ENCODE measurements around the gene CHDH. TPM values are rescaled to one million over a fixed set of nuclear protein-coding genes. Genes with fewer than 3 reads are reported as not detected.
A peak's percentile ranks its signal among the peaks of the same experiment; 100 is the strongest.

CHDH gene
- total RNA-seq, 4 donors from 2014 or later, result 57.8 to 126 (median 94.2) TPM

DNA sequence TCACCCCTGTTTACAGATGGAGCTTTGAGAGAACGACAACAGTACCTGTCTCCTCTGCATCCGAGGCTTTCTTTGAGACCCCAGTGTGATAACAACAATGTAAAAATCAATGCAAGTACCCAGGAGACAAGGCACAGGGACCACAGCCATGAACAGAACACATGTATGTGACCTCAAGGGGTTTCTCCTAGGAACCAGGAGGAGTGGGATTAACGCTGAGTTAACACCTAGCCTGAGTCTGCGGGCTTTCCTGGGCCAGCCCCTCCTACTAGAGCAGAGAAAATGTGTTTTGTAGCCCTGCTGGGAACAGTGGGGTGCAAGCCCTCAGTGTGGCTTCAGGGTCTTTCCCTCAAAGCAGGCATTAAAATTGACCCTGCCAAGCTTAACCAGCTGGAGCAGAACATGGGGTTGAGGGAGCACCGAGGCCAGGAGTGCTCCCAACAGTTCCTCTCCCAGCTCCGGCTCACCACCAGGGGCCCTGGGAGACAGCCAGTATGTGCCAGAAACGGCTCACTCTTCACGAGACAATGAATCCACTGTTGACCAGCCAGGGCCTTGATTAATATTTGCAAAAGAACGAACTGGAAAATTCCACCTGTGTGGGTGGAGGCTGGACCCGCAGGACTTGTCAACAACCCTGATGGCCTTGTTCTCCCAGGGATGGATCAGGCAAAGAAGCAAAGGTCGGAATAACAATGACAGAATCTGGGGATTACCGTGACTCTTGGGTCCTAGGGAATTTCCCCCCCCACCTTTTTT, 3.6 kb downstream of the CHDH start:
- H3K27ac ChIP-seq, result peak overlapping the region in 3 of 4 donors; percentile 43 to 97 (median 88)
- H3K4me3 ChIP-seq, result peak overlapping the region in 2 of 4 donors; percentile 33 to 82
- H3K36me3 ChIP-seq, result peaks cover 0 to 5% (median 0%) of the 10 kb centered on the region in 3 donors
- DNase-seq, result peak in 2 of 3 donors; percentile 76 to 80
- H3K27me3 ChIP-seq, result no peaks in the 10 kb centered on the region
- TF ChIP-seq POLR2A (IDR thresholded peaks at IDR 0.05), result peak in 1 of 2 donors; percentile 10
- TF ChIP-seq, protein P1, sequence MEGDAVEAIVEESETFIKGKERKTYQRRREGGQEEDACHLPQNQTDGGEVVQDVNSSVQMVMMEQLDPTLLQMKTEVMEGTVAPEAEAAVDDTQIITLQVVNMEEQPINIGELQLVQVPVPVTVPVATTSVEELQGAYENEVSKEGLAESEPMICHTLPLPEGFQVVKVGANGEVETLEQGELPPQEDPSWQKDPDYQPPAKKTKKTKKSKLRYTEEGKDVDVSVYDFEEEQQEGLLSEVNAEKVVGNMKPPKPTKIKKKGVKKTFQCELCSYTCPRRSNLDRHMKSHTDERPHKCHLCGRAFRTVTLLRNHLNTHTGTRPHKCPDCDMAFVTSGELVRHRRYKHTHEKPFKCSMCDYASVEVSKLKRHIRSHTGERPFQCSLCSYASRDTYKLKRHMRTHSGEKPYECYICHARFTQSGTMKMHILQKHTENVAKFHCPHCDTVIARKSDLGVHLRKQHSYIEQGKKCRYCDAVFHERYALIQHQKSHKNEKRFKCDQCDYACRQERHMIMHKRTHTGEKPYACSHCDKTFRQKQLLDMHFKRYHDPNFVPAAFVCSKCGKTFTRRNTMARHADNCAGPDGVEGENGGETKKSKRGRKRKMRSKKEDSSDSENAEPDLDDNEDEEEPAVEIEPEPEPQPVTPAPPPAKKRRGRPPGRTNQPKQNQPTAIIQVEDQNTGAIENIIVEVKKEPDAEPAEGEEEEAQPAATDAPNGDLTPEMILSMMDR (IDR thresholded peaks at IDR 0.05), result peak in 3 of 6 experiments; percentile 45 to 61 (median 56)
- H3K9me3 ChIP-seq, result no peaks in the 10 kb centered on the region
- peaks cover 0 to 17% (median 7%) of the 10 kb centered on the region in 4 donors for H3K4me1 ChIP-seq

DNA sequence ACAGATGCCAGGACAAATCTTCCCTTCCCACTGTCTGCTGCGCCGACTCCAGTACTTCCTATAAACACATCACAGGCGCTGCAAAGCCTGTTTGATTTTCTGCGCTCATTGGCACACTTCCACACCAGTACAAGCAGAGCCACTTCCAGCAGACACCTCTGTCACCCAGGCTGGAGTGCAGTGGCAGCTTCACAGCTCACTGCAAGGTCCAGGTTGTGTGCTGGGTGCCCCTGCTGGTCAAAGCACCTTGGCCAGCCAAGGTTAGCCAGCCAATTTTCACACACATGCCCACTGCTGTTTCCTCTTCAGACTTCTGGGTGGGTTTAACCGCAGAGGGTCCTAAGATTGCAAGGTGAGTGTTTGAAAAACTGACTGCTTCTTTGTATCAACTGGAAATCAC, 4.9 kb downstream of the CHDH start:
- no peaks in the 10 kb centered on the region for H3K9me3 ChIP-seq
- no peak overlapping the region for H3K4me3 ChIP-seq
- TF ChIP-seq, protein P1 (IDR thresholded peaks at IDR 0.05), result peak in 3 of 6 experiments; percentile 17 to 43 (median 27)
- TF ChIP-seq POLR2A (IDR thresholded peaks at IDR 0.05), result no peak
- H3K27ac ChIP-seq, result peak overlapping the region in 3 of 4 donors; percentile 16 to 56 (median 28)
- peaks cover 0 to 11% (median 3%) of the 10 kb centered on the region in 4 donors for H3K4me1 ChIP-seq
- H3K27me3 ChIP-seq, result no peaks in the 10 kb centered on the region
- H3K36me3 ChIP-seq, result peaks cover 0 to 16% (median 0%) of the 10 kb centered on the region in 3 donors
- DNase-seq, result no peak

DNA sequence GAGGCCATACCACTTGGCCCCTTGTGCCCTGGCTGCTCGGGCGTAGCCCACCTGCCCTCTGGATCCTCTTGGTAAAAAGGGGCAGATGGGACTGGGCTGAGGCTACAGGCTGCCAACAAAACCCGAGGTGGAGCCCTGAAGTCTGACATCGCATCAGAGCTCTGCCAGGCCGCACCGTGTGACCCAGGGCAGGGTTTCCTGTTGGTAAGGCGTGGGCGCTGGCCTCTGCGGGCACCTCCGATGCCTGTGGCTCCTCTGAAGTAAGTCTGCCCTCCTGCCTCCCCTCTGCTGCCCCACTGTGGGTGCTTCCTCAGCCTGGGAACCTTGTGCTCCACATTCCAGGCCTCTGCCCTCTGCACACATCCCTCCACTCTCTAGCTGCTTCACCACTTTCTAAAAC, 8.9 kb downstream of the CHDH start:
- Histone ChIP-seq H3K27ac (no peak overlapping the region), H3K4me3 (no peak overlapping the region), H3K36me3 (peaks cover 0 to 26% (median 0%) of the 10 kb centered on the region in 3 donors), H3K9me3 (no peaks in the 10 kb centered on the region), H3K4me1 (no peaks in the 10 kb centered on the region), H3K27me3 (no peaks in the 10 kb centered on the region)
- no peak for DNase-seq
- TF ChIP-seq, protein P1 (IDR thresholded peaks at IDR 0.05), result no peak
- no peak for TF ChIP-seq POLR2A (IDR thresholded peaks at IDR 0.05)

DNA sequence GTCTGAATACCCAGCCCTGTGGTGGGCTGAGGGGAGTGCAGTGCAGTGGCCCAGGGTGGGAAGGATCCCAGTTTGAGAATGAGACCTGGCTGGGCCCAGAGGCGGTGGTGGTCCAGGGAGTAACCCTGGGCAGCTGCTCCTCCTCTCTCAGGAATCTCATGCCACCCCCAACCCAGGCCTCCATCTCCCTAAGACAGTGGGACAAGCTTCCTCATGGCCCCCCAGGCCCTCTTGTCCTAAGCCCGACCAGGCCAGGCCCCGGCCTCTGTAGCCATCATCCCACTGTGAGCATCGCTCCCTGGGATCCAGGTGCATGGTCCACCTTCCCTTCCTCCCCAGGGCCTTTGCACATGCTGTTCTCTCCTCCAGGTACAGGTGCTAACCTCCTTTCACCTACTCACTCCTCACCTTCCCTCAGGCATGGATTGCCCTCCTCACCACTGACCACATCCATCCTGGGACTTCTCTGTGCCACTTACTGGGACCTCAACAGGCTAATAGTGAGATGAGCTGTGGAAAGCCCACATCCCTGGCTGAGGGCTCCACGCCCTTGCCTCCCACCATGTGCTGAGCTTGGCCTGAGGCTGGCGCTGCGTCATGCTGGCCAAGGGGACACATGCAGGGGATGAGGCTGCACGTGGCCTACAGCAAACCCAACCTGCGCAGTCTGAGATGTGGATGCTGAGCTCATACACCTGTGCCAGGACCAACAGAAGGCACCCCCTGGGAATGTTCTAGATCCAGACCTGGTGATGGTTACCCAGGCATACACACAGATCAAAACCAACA, 9.9 kb downstream of the CHDH start:
- no peak overlapping the region for H3K4me3 ChIP-seq
- no peak for DNase-seq
- H3K36me3 ChIP-seq, result peaks cover 0 to 26% (median 0%) of the 10 kb centered on the region in 3 donors
- H3K9me3 ChIP-seq, result no peaks in the 10 kb centered on the region
- H3K27me3 ChIP-seq, result no peaks in the 10 kb centered on the region
- H3K27ac ChIP-seq, result no peak overlapping the region
- H3K4me1 ChIP-seq, result no peaks in the 10 kb centered on the region
- TF ChIP-seq, protein P1 (IDR thresholded peaks at IDR 0.05), result no peak
- TF ChIP-seq POLR2A (IDR thresholded peaks at IDR 0.05), result no peak

DNA sequence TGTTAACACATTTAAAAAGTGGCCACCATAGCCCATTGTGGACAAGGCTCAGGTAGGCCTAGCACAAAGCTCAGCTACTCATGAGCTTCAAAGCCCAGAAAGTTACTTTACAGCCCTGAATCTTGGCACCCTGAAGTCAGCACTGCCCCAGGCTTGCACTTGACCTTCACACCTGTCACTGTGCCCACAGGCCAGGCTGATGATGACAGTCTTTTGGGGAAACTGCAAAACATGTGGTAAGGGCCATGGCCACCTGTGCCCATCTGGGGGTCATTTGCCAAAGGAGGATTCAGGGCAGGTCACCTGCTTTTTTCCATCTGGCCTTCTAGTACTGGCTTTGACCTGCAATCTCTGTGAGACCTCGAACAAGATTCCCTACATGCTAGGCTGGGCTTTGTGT, 11.0 kb downstream of the CHDH start:
- Histone ChIP-seq H3K4me3 (no peak overlapping the region), H3K4me1 (no peaks in the 10 kb centered on the region), H3K9me3 (no peaks in the 10 kb centered on the region), H3K27me3 (no peaks in the 10 kb centered on the region), H3K36me3 (peaks cover 0 to 26% (median 0%) of the 10 kb centered on the region in 3 donors), H3K27ac (no peak overlapping the region)
- no peak for DNase-seq
- TF ChIP-seq, protein P1 (IDR thresholded peaks at IDR 0.05), result no peak
- TF ChIP-seq POLR2A (IDR thresholded peaks at IDR 0.05), result no peak
